ENCODE measurements around the gene KCNT1.

KCNT1 gene

DNA sequence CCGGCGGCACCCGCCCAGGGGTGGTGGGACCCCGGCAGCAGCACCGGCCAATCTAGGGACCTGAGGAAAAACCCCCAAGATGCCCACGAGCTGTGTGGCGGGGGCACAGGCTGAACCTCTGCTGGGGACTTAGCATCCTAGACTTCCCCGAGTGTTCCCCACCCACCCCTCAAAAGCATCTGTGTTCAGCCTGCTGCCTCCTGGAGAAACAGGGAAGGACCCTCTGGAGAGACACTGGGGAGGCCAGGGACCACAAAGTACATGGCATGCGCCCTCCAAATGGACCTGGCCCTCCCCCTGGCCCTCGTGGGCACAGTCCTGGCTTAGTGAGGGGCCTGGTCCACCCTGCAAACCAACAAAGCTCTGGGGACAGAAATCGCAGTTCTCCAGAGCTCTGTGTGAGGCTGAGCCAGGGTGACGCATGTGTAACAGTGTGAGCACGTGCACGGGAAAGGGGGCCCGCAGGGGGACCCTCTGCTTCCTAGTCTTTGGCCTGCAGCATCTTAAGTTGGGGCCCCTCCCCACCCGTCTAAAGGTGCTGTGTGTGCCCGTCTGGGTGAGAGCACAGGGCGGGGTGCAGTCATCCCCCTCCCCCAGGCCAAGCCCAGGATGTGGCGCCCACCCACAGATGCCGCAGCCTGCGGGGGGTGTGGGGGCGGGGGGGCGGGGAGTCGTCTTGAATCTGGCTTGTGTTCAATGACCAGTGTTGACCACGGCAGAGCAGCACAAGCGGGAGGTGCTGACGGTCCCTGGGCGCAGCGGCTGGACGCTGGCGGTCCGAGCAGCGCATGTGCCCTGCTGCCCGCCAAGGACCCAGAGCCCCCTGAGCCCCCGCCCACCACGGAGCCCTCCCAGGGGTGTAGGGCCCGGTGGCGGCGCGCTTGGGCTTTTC lies 672 bp upstream of the KCNT1 start:
- no peak for DNase-seq

- DNase-seq = no peak
Observed at GRCh38 chr9:135703726-135704125, 1.7 kb downstream of the KCNT1 start.

GRCh38 chr9:135704483-135704882 lies 2.5 kb downstream of the KCNT1 start:
- no peak for DNase-seq

DNA sequence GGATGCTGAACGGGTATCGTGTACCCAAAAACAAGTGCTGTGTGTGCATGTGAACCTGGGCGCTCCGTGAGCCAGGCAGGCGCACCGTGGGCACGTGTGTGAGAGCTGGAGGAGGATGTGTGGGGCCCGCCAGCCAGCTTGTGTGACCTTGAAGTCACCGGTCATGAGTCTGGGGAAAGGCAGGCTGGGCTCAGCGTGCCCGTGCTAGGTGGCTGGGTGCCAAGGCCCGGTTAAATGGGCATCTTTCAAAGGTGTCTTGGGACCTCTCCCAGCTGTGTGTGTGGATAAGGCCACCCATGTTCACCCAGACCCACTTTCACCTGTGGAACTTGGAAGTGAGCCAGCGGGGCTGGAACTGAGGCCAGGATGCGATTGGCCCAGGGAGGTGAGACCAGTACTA lies 3.4 kb downstream of the KCNT1 start:
- no peak for DNase-seq

DNA sequence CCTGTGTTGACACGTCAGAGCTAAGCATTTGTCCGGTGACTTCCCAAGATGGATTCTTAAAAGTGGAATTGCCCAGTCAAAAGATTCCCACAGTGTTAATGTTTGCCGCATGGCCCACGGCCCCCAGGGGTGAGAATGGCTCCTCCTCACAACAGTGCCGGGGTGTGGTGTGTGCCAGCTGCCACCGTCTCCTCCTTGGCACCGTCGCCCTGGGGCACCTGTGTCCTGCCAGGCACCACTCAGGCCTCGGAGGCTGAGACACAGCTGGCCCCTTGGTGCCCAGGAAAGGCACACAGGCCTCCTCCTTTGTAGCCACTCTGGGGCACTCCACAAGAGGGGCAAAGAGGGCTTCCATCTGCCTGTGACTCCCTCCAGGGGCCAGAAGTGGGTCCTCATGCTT lies 4.3 kb downstream of the KCNT1 start:
- no peak for DNase-seq

- no peak for DNase-seq
Observed at GRCh38 chr9:135707252-135708138, 5.5 kb downstream of the KCNT1 start.

DNA sequence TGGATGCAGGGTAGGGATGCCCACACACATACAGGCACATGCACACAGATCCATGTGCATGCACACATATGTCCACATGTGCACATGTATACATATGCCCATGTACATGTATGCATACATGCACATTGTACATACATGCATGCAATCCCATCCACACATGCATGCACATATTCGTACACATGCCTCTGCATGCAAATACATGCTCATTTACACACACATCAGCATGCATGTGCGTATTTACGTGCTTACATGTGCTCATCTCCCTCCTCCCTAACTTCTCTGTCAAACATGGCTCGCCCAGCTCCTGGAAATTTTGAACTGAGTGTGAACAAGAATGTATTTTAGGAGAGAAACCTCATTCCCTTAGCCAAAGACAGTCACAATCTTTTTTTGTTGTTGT lies 6.2 kb downstream of the KCNT1 start:
- DNase-seq = no peak

GRCh38 chr9:135711391-135711790 lies 9.4 kb downstream of the KCNT1 start:
- DNase-seq = no peak

DNA sequence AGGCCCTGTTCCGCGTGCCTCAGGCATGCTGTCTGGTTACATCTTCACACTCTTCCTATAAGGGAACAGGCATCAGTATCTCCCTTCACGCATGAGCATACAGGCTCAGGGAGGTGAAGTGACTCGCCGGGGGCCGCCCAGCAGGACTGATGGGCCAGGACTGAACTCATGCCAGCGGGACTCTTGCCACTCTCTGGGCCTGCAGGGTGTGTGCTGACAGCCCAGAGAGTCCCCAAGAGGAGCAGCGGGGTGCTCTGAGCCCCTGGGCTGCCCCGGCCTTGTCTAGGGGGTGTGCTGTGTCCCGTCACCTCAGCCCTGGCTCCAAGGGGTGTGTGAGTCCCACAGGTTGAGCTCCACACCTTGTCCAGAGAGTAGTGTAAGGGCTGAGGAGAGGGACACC lies 9.9 kb downstream of the KCNT1 start:
- DNase-seq = no peak

DNA sequence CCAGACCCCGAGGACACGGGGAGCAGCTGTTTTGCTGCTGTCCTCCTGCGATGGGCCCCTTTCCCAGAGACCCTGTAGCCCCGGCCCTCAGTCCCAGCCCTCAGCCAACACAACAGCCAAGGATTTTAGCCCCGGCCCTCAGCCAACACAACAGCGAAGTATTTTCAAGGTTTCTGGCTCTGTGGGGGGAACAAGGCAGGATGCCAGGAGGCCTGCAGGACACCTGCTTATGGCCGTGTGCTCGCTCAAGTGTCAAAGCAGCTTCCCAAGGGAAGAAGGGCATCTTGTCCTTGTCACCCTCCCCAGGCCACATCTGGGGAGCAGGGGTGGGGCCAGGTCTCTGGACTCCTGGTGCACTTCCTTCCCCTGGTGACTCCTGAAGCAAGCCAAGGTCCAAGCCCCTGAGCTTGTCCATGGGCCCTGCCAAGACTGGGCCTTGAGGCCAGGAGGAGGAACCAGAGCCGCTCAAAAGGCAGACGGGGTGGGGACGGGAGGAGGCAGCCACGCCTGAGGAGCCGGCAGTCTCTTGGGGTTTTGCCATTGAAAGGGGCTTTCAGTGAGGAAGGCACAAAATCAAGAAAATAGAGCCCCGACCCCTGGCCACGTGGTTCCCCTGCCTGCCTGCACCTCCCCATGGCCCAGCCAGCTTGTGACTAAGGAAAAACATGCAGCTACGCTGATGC lies 10.8 kb downstream of the KCNT1 start:
- no peak for DNase-seq

DNA sequence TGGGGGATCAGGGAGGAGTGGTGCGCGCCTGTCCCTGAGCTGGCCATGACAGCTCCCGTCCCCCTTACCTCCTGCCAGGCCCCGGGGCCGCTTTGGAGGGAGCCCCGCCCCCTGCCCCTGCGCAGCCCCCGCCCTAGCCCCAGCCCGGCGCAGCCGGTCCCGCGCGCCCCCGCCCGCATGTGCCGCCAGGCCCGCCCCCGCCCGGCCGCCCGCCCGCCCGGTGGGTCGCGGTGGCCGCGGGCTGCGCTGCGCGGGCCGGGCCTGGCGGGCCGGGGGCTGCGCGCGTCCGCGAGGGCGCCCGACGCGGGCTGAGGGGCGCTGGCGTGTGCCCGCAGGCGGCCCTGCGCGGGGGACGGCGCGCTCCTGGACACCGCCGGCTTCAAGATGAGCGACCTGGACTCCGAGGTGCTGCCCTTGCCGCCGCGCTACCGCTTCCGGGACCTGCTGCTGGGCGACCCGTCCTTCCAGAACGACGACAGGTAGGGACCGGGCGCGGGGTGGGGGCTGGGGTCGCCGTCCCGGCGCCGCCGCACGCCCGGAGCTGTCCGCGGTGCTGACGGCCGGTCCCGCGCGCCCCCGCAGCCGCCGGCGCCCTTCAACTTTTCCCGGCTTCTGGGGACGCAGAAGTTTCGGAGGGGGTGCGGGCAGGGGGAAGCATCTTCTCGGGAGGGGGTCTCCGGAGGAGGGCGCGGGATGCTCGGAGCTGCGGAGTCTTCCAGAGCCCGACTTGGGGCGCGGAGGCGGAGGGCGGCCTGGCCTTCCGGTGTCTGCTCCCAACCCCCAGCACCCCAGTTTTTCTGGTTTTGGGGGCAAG lies 12.5 kb downstream of the KCNT1 start:
- no peak for DNase-seq

GRCh38 chr9:135715056-135715595 lies 13.1 kb downstream of the KCNT1 start:
- DNase-seq = no peak

- no peak for DNase-seq
Observed at GRCh38 chr9:135716045-135716444, 14.1 kb downstream of the KCNT1 start.

DNA sequence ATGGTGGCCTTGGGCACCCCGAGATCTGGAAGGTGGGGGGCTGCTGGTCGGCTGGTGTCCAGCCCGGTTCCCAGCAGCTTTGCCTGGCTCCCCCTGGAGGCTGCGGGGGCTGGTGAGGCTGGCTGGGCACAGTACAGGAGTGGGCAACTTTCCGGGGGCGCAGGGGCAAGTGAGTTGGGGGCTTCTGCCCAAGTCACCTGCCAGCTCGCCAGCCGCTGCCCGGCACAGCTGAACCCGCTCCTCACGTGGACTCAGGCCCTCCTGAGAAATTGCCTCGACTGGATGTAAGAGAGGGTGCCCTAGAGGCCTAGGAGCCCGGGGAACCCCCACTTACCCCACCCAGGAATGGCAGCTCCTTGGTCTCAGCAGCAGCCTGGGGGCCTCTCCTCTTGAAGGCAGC lies 15.4 kb downstream of the KCNT1 start:
- DNase-seq = no peak

- DNase-seq = no peak
Observed at GRCh38 chr9:135718616-135719015, 16.6 kb downstream of the KCNT1 start.

GRCh38 chr9:135719472-135719871 lies 17.5 kb downstream of the KCNT1 start:
- DNase-seq = no peak

DNA sequence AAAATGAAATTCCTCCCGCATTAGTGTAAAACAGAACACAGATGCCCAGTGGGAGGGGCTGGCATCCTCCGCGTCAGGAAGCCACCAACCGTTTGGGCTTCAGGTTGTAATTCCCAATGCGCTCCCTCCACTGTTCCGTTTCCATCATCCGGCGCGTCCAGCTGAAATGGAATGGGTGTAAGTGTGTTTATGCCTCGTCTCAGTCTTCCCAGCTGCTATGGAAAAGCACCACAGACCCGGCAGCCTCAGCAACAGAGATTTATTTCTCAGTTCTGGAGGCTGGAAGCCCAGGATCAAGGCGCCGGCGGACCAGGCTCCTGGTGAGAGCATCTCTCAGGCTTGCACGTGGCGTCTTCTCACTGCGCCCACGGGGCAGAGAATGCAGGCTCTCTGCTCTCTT lies 20.4 kb downstream of the KCNT1 start:
- DNase-seq = no peak

- no peak for DNase-seq
Observed at GRCh38 chr9:135724186-135724787, 22.3 kb downstream of the KCNT1 start.

DNA sequence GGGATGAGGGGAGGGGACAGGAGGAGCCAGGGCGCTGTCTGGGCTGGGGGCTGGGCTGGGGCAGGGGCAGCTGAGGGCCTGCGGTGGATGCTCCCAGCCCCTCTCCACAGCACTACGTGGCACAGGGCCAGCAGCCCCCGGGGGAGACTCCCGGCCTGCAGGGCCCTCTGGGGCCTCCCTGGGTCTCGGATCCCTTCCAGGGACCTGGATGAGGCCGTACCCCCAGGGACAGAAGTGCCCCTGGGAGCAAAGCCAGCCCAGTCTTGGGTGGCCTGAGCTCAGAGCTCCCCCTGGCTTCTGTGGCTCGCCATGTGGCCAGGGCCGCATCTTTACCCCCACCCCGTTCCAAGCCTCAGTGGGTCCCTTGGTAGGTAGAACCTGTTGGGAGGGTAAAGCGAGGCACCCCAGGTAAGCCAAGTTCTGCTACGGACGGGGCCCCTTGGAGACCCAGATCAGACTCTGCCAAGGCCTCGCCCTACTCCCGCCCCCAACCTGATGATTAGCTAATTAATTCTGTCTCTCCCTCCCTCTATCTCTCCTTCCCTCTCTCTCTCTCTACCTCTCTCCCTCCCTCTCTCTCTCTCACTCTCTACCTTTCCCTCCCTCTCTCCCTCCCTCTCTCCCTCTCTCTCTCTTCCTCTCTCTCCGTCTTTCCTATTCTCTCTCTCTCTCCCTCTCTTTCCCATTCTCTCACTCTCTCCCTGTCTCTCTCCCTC lies 24.3 kb downstream of the KCNT1 start:
- DNase-seq = no peak

DNA sequence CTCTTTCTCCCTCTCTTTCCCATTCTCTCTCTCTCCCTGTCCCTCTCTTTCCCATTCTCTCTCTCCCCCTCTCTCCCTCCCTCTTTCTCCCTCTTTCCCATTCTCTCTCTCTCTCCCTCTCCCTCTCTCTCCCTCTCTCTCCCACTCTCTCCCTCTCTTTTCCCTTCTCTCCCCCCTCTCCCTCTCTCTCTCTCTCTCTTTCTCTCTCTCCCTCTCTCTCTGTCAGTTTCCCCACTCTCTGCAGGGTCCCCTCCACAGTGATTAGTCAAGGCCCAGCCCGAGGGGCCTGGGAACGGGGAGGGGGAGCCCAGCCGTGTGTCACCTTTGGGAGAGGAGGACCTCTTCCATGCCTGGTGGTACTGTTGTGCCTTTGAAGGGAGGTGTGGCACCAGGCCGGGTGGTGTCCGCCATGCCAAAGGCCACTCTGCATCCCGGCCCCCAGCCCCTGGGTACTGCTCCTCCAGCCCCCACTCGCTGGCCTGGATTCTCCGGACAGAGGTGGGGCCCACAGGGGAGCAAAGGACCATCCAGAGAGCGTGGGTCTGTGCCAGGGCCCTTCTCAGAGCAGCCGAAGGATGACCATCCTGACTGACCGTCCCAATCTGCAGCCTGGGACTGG lies 25.4 kb downstream of the KCNT1 start:
- no peak for DNase-seq
